ENCODE results near the gene TTYH3.

TTYH3 gene

DNA sequence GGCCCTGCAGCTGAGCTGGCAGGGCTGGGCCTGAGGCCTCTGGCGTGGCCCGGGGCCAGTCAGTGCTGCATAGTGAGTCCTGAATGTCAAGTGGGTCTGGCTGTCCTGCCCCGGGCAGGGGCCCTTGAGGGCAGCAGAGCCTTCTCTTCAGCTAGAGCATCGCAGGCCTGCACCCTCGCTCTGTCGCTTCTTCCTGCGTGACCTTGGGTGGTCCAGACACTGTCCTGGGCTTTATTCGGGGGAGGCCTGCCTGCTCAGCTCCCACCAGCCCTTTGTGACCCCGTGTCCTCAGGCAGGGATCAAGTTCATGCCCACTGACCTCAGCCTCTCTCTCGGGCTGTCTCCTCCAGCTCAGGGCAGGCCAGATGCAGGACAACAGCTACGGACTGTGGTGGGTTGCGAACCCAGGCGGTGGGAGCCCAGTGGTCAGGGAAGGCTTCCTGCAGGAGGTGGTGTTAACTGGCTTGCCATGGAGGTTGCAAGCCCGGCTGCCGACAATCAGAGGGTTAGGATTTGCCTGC, 3.4 kb downstream of the TTYH3 start:
- no peak for DNase-seq (ENCODE audit: low read depth)

- no peak for DNase-seq (ENCODE audit: low read depth)
Measured at GRCh38 chr7:2635810-2636701, 4.3 kb downstream of the TTYH3 start.

DNA sequence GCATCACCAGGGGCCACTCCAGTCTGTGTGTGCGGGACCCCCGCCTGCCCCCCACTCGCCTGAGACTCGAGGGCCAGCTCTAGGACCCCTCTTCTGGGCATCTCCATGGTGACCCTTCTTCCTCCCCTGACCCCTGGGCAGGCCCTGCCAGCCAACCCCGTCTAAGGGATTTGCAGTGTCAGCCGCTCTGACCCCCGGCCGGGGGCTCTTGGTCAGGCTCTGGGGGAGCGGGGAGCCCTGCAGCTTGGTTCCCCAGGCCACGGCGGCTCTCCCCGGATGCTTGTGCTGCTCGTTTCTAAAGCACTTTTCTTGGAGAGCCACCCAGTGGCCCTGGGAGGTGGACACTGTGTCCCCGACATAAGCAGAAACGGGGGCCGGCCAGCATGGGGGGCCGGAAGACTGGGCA, 5.3 kb downstream of the TTYH3 start:
- no peak for DNase-seq (ENCODE audit: low read depth)

GRCh38 chr7:2637505-2638223, 5.9 kb downstream of the TTYH3 start:
- no peak for DNase-seq (ENCODE audit: low read depth)

DNA sequence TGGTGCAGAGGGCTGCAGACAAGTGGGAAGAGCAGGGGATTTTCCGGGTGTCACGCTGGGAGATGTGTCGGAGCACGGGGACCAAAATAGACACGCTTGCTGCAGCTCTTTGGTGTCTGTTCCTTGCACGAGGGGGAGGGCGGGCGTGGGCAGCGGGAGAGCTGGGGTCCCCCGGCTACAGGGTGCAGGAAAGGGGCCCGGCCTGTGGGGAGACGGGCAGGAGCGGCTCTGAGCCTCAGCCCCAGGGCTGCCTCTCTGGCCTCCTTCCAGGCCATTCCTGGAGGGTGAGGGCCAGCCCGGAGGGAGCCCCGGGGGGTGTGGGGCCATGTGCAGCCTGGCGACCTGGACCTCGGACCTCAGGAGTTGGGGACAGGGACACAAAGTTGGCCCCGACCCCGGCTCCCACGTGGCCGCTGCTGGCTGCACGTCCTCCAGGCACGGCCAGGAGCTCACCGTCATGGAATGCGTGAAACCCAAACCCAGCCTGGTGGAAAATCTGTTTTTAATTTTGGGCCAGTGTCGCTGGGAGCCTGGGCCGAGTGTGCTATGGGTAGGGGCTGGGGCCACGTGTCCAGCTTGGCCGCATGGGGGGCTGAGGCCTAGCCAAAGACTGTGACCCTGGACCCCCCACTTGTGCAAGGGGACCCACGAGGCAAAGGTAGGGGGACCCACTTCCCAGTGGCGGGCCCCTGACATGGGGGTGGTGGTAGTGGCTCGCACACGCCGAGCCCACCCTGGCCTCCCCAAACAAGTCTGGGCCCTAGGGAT, 6.6 kb downstream of the TTYH3 start:
- DNase-seq (ENCODE audit: low read depth) = no peak

DNA sequence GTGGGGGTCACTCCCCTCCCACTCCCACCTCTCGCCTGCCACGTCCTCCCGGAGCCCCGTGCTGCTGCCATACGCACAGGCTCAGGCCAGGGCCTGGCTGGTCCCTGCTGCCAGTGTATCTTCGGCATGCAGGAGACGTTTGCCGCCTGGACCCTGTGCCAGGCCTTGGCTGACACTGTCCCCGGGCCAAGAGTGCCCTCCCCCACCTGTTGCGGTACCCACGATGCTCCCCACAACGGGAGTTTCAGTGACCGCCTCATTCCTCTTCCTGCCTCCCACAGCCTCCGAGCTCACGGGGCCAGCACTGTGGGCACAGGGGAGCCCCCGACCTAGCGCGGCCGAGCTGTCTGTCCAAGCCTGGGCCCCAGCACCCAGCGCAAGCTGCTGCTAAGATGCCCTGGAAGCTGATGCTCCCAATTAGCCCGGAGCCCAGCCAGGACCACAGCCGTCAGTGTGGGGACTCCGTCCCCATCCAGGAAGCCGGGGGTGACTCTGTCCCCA, 7.4 kb downstream of the TTYH3 start:
- DNase-seq (ENCODE audit: low read depth) = no peak

GRCh38 chr7:2639695-2640481, 8.1 kb downstream of the TTYH3 start:
- DNase-seq (ENCODE audit: low read depth) = no peak

GRCh38 chr7:2640482-2640830, 8.7 kb downstream of the TTYH3 start:
- no peak for DNase-seq (ENCODE audit: low read depth)

GRCh38 chr7:2640846-2641316, 9.1 kb downstream of the TTYH3 start:
- DNase-seq (ENCODE audit: low read depth) = no peak

DNA sequence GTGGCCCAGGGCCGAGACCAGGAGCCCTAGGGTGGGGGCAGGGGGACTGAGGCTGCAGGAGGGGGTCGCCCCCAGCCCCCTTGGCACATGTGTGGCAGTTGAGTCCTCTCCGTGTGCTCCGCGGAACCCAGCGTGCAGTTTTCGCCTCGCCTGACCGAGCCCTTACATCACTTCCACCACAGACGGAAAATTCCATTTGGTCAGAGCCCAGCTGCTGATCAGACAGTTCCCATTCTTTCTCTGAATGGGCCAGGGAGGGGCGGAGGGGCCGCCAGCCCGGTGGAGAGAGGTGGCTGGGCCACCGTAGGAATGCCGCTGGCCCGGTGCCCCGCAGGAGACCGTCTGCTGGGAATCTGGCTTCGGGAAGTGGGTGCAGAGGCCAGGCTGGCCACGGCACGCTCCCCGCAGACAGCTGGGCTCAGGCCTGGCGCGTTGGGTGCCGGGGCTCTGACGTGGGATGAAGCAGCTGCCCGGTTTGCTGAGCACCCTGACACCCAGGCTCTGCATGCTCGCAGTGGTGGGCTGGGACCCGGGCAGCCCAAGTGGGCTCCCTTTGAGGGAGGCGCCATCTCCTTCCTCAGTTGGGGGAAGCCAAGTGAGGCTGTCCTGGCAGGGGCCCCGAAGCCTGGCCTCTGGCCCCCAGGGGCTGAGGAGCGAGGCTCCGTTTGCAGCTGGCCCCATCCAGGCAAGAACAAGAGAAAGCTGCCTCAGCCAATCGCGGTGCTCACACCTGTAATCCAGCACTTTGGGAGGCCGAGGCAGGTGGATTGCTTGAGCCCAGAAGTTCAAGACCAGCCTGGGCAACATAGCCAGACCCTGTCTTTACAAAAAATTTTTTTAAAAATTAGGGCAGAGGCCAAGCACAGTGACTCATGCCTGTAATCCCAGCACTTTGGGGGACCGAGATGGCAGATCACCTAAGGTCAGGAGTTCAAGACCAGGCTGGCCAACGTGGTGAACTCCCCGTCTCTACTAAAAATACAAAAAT, 9.9 kb downstream of the TTYH3 start:
- DNase-seq (ENCODE audit: low read depth) = no peak

DNA sequence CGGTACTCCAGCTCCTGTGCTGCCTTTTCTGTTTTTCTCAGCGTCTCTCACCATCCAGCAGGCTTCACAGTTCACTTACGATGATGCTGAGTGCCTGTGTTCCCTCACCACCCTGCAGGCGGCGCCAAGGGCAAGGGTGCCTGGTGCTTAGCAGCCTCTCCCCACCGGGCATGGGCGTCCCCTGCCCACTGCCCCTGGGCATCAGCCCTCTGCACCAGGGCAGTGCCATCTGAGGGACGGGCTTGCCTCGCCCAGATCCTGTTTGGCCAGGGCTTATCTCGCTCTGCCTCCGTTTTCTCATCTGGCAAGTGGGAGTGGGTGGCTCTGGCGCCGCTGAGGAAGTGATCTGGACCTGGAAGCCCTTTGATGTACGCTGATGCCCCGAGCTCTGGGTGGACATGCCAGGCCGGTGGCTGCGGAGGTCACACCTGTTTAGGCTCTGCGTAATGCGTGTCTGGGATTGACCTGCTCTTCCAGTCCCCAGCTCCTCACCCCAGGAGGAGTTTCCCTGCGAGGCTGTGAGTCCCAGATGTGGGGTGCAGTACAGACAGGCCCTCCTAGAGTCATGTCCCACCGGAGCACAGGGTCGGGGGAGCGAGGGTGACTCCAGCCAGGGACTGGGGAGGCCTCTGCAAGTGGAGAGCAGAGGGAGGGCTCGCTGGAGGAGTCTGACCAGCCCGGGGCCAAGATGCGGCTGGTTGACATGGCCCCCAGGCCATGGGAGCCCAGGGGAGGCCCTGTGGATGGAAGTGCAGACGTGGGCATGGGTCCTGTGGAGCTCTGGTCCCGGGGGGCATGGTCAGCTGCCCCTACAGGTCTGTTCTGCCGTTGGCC, 11.8 kb downstream of the TTYH3 start:
- no peak for DNase-seq (ENCODE audit: low read depth)

GRCh38 chr7:2644220-2644561, 12.4 kb downstream of the TTYH3 start:
- DNase-seq (ENCODE audit: low read depth) = no peak

DNA sequence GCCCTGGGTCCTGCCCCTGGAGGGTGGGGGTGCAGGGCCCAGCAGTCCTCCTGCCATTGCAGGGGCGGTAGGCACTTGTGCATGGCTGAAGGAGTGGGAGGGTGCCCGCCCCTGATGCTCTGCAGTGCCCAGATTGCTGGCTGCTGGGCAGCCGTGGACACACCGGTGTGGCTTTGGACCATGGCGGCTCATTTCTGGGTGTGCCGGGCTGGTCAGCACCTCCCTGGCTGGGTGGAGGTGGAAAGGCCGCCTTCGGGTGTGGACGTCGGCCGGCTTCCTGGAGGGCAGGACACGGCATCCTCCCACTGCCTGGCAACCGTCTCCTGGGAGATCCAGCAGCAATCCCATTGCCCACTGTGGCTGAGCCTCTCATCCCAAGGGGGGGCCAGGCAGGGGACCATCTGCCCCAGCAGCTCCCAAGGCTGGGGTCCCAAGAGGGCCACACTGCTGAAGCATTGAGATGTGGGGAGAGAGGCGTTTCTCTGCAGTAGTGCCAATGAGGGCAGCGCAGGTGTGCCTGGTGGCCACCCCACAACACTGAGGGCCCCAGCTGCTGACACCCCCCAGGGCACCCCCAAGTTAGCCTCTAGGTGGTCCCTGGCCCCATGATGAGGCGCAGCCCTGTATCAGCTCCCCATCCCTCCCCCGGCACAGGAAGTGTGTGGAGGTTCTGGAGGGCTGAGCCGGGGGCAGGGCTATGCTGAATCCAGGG, 12.9 kb downstream of the TTYH3 start:
- DNase-seq (ENCODE audit: low read depth) = no peak

- DNase-seq (ENCODE audit: low read depth) = peak; percentile 23
Measured at GRCh38 chr7:2645274-2645868, 13.6 kb downstream of the TTYH3 start.

DNA sequence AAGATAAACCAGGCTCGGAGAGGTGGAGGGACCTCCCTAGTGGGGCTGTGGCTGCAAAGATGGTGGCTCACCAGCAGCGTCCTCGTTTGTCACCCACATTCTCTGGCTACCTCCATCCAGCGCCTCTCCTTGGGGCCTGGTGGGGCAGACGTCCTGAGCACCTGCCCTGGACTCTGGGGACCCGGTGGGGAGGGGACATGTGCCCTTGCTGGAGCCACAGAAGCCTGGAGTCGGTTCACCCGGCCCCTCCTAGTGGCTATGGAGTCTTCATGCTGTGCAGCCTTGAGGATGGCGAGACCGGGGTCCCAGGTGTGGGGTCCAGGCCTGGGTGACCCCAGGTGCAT, 14.5 kb downstream of the TTYH3 start:
- DNase-seq (ENCODE audit: low read depth) = no peak

GRCh38 chr7:2646680-2647571, 15.1 kb downstream of the TTYH3 start:
- DNase-seq (ENCODE audit: low read depth) = no peak

GRCh38 chr7:2647594-2648172, 15.9 kb downstream of the TTYH3 start:
- no peak for DNase-seq (ENCODE audit: low read depth)

All from activated T-cell treated with anti-CD3 and anti-CD28 coated beads for 48 hours (primary cell).